SIG-M5 treated with dmso at 0.1 percent for 504 hours (cell line): Measurements from ENCODE around the gene TPRG1.
A peak's percentile ranks its signal among the peaks of the same experiment; 100 is the strongest.

Source experiments
- DNase-seq: peaks from one replicate; lab custom pipeline; 2025; ENCODE audit not compliant: unreplicated experiment; lab: John Stamatoyannopoulos, UW

Gene TPRG1

DNA sequence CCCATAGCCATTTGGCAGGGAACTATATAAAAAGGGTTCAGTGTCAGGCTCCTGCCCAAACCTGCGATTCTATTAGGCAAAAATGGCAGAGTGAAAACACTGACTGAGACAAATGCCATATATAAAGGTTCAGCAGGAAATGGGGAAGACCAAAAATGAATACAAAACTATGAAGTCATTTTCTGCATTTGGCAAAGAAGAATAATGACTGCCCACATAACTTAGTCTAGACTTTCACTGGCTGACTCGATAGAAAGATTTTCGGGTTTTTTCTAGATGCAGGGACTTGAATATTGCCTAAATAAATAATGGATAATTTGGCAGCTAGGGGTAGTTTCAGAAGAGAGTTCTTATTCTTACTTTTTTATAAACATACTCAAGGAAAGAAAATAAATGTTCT lies 178.0 kb downstream of the TPRG1 start:
- no peak for DNase-seq

DNA sequence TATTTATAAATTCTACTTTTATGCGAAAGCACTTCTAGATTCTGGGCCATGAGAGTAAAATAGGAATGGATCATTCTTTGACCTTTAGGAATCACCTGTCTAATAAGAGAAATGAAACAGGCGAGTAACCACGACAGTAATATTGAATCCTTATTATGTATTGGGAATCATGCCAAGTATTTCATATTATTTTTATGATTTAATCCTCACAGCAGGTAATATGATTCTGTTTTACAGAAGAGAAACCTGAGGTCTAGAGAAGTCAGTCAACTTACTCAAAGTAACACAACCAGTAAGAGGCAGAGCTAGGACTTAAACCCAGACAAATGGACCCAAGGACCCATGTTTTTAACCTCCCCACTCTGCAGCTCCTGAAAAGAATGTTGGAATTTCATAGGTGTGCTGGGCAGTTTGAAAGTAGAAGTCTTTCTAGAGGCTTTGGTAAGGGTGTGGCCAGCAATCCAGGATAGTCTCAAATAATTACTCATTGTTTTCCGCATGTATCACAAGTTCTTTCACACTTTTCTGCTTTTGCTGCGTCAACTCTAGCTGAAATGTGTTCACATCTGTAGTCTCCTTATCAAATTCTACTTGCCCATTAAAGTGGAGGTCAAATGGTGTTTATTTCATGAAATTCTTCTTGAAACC lies 181.7 kb downstream of the TPRG1 start:
- no peak for DNase-seq

- no peak for DNase-seq
Observed at GRCh38 chr3:189353988-189354889, 182.5 kb downstream of the TPRG1 start.

GRCh38 chr3:189355115-189355480 lies 183.3 kb downstream of the TPRG1 start:
- DNase-seq, result no peak

GRCh38 chr3:189355481-189356201 lies 183.9 kb downstream of the TPRG1 start:
- peak; percentile 30 for DNase-seq

- no peak for DNase-seq
Observed at GRCh38 chr3:189360291-189360690, 188.5 kb downstream of the TPRG1 start.

GRCh38 chr3:189361103-189361835 lies 189.5 kb downstream of the TPRG1 start:
- DNase-seq, result no peak

GRCh38 chr3:189363590-189364255 lies 192.0 kb downstream of the TPRG1 start:
- DNase-seq, result no peak

GRCh38 chr3:189365609-189366564 lies 194.1 kb downstream of the TPRG1 start:
- peak; percentile 71 for DNase-seq

DNA sequence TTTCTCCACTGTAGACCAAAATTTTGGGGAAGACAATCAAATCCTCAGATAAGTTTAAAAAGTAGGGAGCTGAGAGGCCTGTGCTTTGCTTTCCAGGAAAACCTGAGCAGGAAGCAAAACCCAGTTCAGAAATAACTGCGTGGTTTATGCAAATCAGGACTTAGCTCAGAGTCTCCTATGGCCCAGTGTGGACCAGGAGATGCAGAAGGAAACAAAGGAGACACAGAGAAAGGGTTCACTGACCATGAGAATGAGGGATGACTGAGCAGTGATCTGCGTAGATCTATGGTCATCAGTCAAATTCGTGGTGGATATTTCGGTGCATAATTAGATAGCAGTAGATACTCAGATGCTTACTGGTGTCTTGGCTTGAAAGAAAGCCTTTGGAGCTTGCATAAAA lies 196.6 kb downstream of the TPRG1 start:
- DNase-seq, result no peak

DNA sequence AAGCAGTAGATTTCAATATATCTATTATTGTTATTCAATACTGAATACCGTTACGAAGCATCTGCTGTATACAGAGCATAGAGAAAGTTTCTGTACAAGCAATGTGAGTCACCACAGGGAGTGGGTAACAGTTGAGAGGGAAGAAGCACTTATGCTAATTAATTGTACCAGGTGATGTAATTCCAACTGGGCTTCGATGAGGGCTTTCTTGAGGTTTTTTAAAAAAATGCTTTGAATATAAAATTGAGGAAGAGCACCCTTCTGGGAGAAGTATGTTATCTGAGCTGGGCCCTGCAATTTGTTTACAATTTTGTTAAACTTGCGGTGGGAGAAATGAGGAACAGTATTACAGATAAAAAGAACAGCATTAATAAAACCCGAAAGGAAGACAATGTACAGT lies 197.9 kb downstream of the TPRG1 start:
- peak; percentile 85 for DNase-seq

DNA sequence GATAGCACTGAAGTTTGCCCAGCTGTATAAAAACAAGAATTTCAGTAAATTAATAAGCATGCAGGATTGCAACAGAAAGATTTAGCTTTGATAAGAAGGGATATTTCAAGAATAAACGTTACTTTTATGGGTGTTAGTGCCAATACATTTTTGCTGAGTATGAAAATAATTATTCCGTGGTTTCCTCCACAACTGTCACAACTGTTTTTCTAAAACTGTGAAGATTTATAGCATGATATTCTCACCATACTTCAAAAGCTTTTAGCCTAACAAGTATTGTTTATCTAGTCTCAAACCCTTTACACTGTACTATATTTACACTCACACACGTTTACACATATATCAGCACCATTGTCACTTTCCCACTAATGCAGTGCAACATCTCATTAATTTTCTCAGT lies 200.5 kb downstream of the TPRG1 start:
- DNase-seq, result no peak
